LNCAP (cell line): ENCODE results near the gene PCDHGA5.

ENCODE experiments used
- TF ChIP-seq, protein P1 (sequence below): fragments of 450-650 bp; IDR thresholded peaks from 2 replicates; pipeline ENCODE4 v1.5.1; 2017; ENCODE audit warnings: mild to moderate bottlenecking

The PCDHGA5 gene

DNA sequence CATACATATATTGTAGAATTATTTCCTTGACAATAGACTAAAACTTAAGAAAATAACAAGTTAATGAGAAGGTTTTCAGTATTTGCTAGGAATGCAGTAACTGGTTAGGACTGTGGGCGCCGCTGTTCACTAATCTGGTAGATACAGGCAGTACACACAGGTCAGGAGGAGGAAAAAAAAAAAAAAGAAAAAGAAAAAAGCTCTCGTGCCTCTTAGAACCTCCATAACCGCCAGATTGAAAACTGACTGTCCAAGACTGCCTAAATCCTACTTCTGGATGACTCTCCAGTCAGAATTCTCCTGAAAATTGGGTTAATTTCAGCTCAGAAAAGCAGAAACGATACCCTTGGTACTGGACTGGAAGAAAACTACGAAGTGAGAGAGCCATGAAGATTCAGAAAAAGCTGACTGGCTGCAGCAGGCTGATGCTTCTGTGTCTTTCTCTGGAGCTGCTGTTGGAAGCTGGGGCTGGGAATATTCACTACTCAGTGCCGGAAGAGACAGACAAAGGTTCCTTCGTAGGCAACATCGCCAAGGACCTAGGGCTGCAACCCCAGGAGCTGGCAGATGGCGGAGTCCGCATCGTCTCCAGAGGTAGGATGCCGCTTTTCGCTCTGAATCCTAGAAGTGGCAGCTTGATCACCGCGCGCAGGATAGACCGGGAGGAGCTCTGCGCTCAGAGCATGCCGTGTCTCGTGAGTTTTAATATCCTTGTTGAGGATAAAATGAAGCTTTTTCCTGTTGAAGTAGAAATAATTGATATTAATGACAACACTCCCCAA lies 33.5 kb upstream of the PCDHGA5 start, which contains the start of gene PCDHGA1:
TSS of gene PCDHGA1 (plus strand) at position 216 of the 782 bp plus-strand sequence.
- TF ChIP-seq, protein P1, sequence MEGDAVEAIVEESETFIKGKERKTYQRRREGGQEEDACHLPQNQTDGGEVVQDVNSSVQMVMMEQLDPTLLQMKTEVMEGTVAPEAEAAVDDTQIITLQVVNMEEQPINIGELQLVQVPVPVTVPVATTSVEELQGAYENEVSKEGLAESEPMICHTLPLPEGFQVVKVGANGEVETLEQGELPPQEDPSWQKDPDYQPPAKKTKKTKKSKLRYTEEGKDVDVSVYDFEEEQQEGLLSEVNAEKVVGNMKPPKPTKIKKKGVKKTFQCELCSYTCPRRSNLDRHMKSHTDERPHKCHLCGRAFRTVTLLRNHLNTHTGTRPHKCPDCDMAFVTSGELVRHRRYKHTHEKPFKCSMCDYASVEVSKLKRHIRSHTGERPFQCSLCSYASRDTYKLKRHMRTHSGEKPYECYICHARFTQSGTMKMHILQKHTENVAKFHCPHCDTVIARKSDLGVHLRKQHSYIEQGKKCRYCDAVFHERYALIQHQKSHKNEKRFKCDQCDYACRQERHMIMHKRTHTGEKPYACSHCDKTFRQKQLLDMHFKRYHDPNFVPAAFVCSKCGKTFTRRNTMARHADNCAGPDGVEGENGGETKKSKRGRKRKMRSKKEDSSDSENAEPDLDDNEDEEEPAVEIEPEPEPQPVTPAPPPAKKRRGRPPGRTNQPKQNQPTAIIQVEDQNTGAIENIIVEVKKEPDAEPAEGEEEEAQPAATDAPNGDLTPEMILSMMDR: peak; percentile 77

DNA sequence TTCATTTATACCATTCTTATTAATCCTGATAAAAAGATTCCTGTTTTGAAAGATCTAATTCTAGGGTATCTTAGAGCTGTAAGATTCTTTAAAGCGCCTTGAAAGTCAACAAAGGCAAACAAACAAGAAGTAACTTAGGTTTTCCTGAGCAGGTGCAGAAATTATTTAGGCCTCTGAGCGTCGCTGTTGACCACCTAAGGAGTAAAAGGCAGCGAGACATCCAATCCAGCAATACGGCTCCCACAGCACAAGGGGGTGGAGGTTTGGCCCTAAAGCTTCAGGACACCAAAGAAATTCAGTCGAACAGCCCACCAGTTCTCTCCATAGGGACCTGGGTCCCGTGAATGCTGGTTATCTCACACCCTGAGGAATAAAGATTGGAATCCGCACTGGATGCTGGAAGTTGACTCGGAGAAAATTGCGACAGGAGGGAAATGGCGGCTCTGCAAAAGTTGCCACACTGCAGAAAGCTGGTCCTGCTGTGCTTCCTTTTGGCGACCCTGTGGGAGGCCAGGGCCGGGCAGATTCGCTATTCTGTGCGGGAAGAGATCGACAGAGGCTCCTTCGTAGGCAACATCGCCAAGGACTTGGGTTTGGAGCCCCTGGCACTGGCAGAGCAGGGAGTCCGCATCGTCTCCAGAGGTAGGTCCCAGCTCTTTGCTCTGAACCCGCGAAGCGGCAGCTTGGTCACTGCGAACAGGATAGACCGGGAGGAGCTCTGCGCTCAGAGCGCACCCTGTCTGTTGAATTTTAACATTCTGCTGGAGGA lies 25.2 kb upstream of the PCDHGA5 start, which contains the start of gene PCDHGA2:
TSS of gene PCDHGA2 (plus strand) at position 223 of the 769 bp plus-strand sequence.
- TF ChIP-seq, protein P1: peak; percentile 48

DNA sequence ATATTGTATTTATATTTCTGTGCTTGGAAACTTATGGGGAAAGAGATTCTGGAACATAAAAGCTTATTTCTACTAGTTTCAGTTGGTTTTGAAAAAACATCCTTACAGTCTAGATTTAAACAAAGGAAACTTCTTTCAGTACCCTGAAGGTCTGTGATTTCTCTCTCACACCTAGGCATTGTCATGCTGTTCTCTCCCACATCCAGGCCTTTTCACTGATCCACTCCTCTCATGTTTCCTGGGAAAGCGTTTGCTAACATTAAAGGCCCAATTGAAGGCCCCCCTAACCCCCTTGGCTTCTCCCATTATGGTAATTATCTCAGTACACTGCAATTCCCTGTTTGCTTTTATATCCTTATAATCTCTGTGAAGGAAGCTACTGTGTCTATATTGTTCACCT lies 21.2 kb upstream of the PCDHGA5 start:
- TF ChIP-seq, protein P1: no peak

DNA sequence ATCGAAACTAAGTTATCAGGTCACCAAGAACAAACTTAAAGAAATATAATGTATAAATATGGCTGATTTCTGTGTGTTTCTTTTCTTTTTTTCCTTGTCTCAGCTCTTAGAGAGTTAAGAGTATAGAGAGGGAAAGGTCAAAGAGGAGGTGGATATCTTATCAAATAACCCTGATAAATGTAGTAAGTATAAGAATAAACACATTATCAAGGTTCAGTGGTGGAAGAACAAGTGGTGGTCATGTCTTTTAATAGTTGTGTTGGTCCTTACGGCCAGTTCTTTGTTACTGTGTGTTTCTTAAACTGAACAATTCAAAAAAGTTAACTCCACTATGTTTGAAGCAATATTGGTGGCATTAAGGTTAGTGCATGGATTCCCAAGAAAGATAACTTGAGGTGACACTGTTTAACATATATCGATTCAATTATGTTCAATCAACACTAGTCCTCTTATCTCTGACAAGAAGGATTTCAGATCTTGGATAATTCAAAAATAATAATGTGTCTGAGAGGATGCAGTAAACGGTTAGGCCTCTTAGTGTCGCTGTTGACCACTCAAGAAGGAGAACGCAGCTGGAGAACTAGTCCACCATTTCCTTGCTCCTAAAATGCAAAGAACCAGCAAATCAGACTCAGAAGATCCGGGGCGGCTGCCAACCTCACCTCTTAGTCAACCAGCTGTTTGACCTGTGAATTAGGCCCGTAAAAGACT lies 20.6 kb upstream of the PCDHGA5 start, which contains the start of gene PCDHGA3:
TSS of gene PCDHGA3 (plus strand) at position 588 of the 711 bp plus-strand sequence. CDS start 205 bp downstream, outside the sequence.
- TF ChIP-seq, protein P1: peak; percentile 56

DNA sequence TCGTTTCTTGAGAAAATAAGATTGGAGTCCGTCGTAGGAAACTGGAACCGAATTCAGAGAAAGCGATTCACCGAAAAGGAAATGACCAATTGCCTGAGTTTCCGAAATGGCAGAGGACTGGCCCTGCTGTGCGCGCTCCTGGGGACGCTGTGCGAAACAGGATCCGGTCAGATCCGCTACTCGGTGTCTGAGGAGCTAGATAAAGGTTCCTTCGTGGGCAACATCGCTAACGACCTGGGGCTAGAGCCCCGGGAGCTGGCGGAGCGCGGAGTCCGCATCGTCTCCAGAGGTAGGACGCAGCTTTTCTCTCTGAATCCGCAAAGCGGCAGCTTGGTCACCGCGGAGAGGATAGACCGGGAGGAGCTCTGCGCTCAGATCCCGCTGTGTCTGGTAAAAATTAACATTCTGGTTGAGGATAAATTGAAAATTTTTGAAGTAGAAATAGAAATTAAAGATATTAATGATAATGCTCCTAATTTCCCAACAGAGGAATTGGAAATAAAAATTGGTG lies 20.0 kb upstream of the PCDHGA5 start:
- TF ChIP-seq, protein P1: no peak; the same call in 1 of the 2 replicates

DNA sequence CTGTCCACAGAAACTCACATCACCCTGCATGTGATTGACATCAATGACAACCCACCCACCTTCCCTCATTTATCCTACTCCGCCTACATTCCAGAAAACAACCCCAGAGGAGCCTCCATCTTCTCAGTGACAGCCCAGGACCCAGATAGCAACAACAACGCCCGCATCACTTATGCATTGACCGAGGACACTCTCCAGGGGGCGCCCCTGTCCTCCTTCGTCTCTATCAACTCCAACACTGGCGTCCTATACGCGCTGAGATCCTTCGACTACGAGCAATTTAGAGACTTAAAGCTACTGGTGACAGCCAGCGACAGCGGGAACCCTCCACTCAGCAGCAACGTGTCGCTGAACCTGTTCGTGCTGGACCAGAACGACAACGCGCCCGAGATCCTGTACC lies 18.6 kb upstream of the PCDHGA5 start:
- TF ChIP-seq, protein P1: no peak
